ENCODE results near the gene DUSP28.

Gene DUSP28

DNA sequence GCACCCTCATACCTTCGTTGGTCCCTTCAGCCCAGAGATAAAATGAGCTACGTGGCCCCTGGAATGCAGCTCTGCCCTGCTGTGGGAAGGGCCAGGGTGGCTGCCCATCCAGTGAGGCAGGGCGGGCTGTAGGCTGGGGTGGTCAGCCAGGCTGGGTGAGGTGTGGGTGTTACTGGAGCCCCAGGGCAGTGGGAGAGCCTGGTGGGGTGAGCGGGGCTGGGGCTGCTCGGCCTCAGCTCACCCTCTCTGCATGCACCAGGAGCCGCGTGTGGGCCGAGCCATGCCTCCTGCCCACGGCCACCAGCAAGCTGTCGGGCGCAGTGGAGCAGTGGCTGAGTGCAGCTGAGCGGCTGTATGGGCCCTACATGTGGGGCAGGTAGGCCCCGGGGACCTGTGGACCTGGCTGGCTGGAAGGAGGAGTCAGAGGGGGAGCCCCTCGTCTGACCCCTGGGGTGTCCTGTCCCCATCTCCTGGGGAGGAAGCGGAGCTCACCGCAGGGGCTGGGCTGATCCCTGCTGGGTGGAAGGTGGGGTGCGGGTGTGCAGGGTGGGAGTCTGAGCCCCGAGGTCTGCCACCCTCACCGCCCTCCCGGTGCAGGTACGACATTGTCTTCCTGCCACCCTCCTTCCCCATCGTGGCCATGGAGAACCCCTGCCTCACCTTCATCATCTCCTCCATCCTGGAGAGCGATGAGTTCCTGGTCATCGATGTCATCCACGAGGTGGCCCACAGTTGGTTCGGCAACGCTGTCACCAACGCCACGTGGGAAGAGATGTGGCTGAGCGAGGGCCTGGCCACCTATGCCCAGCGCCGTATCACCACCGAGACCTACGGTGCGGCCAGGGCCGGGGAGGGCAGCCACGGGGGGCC lies 13.6 kb downstream of the DUSP28 start:
- DNase-seq: no peak

DNA sequence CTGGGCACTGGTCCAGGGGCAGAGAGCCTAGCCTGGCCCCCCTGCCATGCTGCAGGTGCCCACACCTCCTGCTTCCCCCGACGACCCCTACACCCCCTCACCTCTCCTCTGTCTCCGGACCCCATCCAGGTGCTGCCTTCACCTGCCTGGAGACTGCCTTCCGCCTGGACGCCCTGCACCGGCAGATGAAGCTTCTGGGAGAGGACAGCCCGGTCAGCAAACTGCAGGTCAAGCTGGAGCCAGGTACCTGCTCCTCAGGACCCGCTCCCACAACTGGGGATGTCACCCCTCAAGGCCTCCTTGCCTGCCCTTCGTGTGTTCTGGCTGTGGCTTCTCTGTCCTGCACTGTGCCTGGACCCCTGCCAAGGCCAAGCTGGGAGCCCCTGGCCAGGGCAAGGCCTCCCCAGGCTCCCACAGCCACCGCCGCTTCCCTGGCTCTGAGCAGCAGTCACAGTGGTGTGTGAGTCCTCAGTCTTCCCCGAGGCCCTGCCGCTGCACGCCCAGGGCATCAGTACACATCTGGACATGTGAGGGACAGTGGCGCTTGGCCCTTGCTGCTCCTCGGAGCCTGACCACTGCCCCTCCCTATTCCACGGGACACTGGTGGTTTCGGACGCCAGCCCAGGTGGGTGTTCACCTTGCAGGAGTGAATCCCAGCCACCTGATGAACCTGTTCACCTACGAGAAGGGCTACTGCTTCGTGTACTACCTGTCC lies 14.4 kb downstream of the DUSP28 start:
- no peak for DNase-seq

DNA sequence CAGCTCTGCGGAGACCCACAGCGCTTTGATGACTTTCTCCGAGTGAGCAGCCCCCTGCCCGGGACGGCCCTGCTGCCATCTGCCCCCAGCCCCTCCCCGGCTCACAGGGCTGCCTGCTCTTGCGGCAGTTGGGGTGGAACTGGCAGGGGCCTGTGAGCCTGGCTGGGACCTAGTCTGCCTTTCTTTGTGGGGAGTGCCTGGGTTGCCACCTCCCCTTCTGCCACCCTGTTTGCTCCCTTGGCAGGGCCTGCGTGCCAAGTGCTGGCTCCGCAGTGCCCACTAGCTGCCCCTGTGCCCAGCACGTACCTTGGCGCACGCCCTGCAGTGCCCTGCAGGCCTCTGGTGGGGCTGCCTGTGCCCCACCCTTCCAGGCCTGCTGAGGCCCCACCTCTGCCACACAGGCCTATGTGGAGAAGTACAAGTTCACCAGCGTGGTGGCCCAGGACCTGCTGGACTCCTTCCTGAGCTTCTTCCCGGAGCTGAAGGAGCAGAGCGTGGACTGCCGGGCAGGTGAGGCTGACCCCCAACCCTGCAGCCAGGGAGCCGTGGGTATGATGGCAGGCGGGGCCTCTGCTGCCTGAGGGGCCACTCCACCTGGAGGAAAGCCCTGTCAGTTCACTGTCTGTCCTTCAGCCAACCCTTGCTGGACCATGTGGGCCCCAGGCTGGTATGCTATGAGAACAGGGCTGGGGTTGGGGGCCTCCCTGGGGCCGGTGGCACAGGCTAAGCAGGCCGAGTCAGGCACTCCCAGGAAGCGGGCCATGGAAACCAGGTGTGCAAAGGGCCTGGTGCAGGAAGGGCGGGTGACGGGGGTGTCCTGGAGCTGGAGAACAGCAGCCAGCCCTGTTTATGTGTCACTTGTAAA lies 15.2 kb downstream of the DUSP28 start:
- DNase-seq: no peak

DNA sequence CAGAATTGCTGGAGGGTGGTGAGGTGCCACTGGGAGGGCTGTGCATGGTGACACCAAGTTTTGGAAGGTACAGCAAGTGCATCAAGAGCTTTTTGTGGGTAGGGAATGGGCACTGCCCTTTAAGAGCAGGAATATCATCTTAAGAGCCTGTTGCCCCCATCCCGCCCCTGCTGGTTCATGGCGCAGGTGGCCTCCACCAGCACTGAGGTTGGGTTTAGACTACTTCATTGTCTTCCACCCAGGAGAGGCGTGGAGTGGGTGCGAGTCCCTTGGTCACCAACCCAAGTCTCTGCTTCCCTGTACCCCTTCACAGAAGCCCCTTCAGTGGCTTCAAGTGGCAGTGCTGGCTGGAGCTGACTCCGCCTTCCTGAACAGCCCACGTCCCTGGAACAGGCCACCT lies 15.9 kb downstream of the DUSP28 start:
- DNase-seq: no peak

DNA sequence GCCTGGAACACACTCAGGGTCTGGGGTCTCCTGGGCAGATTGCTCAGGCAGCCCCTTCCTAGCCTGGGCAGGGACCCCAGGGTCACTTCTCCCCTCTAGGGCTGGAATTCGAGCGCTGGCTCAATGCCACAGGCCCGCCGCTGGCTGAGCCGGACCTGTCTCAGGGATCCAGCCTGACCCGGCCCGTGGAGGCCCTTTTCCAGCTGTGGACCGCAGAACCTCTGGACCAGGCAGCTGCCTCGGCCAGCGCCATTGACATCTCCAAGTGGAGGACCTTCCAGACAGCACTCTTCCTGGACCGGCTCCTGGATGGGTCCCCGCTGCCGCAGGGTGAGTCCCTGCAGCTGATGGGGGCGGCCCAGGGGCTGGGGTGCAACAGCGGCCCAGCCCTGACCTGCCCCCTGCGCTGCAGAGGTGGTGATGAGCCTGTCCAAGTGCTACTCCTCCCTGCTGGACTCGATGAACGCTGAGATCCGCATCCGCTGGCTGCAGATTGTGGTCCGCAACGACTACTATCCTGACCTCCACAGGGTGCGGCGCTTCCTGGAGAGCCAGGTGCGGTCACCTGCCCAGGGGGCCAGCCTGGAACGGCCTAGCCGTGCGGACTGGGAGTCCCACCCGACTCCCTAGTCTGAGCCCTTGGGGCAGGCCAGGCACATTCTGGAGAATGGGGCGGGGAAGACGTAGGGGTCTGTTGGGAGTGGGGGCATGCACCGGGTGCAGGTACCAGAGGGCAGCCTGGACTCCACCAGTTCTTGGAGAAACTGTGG lies 16.5 kb downstream of the DUSP28 start:
- no peak for DNase-seq

DNA sequence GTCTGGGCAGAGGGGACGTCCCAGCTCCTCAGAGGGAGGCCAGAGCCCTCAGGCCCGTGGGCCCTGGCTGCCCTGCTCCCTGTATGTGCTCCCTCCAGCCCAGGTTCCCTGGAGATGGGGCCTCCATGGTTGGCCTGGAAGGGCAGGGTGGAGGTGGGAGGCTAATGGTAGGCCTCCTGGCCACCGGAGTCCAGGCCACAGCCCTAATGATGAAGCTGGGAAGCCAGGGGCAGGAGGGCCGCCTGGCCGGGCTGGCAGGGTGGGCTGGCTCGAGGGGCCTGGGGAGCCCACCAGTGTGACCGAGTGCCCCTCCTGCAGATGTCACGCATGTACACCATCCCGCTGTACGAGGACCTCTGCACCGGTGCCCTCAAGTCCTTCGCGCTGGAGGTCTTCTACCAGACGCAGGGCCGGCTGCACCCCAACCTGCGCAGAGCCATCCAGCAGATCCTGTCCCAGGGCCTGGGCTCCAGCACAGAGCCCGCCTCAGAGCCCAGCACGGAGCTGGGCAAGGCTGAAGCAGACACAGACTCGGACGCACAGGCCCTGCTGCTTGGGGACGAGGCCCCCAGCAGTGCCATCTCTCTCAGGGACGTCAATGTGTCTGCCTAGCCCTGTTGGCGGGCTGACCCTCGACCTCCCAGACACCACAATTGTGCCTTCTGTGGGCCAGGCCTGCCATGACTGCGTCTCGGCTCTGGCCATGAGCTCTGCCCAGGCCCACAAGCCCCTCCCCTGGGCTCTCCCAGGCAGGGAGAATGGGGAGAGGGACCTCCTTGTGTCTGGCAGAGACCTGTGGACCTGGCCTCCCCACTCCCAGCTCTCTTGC lies 17.3 kb downstream of the DUSP28 start:
- no peak for DNase-seq

DNA sequence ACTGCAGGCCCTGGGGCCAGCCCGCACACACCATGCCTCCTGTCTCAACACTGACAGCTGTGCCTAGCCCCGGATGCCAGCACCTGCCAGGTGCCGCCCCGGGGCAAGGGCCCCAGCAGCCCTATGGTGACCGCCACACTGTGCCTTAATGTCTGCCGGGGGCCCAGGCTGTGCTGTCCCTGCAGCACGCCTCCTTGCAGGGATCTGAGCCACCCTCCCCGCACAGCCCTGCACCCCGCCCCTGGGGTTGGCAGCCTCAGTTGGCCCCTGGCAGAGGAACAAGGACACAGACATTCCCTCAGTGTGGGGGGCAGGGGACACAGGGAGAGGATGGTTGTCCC lies 17.9 kb downstream of the DUSP28 start:
- no peak for DNase-seq

DNA sequence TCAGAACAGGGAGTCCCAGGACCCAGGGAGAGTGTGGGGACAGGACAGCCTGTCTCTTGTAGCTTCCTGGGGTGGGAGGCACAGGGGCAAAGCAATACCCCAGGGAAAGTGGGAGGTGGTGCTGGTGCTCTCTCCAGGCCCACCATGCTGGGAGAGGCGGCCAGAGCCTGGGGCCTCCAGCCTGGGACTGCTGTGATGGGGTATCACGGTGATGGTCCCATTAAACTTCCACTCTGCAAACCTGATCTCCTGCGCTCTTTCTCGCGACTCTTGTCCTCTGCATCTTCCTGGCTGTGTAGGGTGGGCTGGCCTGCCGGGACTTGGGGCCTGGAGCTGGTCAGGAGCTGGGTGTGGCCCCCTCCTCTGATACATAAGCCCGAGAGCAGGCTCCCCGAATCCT lies 18.3 kb downstream of the DUSP28 start:
- DNase-seq: no peak

DNA sequence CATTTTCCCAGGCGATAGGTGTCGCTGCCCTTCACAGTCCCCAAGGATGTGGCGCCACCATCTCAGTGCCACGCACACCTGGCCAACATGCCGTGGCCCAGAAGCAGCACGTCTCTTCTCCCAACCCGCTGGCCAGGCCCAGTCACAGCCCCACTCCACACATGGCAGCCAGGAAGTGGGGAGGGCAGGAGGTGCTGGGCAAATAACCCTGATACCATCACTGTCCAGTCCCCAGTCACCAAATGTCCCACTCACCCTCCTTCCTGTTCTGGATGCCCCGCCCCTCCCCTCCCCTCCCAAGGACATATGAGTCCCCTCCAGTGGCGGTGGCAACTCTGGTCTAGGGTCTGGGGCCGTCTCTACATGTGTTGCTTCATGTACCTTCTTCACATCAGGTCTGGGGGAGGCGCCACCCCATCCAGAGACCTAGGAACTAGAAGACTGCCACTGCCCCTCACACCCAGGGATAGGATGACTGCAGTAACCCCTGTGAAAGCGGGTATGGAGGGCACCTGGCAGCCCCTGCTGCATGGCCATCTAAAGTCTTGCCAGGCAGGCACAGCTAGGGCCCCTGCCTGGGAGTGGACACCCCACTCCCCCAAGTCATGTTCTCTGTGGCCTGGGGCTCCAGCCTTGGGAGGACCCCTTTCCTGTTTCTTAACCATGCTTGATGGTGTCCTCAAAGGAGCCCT lies 19.1 kb downstream of the DUSP28 start:
- no peak for DNase-seq

DNA sequence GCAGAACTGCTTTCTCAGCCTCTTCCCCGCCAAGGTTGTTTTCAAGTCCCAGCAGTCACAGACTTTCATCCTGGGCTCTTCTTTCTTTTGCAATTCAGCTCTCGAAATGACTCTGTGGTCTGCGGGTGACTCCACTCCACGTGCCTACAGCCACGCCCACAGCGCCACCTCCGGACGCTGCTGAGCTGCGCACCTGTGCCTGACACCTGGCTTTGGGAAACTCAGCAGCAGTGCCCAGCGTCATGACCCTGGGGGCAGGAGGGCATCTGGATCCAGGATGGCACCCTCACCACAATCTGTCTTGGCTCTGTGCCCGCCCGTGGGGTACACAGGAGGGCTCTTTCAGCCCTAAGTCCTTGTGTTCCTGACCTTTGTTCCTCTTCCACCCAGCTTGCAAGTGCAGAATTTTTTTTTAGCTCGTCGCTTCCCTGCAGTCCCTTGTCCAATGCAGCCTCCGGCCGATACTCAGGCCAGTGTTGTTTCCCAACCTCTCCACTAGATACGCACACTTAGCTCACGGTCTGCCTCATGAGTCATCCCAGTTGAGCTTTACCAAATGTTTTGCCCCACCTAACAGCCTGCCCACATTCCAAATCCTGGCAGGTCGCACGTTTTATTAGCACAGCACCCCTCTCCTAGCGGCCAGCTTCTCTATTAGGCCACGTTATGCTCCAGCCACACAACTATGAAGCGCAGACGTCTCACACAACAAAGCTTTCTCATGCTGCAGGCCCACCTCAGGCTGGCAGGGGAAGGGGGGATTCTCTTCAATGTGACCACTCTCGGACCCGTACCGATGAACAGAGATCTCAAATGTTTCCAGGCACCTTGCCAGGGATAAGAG lies 19.8 kb downstream of the DUSP28 start:
- peak; percentile 32 for DNase-seq

DNA sequence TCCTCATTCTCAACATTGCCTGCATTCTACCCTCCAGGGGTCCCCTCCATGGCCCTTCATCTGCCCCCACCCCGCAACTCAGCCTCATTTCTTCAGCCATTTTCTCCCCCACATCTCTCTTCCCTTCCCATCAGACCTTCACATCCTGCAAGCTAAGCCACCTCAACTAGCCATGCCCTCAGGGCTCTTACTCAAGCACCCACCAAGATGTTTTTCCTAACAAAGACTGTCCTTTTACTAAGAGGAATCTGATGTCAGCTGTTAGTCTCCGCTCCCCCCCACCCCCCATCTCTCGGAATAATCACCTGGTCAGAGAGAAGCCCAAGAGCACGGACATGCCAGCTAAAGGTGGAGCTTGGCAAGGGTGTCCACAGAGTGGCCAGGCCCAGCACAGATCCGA lies 21.7 kb downstream of the DUSP28 start:
- DNase-seq: no peak

DNA sequence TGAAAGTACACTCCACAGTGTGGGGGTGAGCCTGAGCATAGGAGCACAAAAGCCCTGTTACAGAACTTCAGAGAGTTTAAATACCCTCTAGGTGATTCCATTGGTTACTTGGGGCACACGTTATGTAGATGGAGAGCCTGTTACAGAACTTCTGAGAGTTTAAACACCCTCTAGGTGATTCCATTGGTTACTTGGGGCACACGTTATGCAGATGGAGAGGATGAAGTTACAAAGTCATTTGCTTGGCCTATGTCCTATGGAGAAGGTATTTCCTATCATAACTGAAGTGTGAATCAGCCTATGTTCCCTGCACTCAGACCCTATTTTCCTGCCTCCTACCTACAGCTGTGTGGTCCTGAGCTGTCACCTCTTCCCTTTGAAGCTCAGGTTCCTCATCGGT lies 22.6 kb downstream of the DUSP28 start:
- DNase-seq: no peak

DNA sequence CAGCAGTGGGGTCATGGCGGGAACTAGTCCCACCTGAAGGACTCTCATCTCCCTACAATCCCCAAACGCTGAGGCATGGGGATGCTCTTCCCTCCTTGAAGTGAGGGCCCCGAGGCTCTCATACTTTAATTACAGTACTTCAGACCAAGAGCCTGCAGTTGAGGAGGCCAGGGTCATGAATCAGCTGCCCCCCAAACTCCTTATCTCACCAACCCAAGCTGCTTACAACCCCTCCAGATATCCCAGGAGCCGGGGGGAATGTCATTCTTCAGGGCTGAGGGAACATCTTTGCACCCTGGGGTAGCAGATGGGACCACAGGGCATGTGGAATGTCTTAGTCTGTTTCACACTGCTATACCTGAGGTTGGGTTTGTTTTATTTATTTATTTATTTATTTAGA lies 23.6 kb downstream of the DUSP28 start:
- no peak for DNase-seq

DNA sequence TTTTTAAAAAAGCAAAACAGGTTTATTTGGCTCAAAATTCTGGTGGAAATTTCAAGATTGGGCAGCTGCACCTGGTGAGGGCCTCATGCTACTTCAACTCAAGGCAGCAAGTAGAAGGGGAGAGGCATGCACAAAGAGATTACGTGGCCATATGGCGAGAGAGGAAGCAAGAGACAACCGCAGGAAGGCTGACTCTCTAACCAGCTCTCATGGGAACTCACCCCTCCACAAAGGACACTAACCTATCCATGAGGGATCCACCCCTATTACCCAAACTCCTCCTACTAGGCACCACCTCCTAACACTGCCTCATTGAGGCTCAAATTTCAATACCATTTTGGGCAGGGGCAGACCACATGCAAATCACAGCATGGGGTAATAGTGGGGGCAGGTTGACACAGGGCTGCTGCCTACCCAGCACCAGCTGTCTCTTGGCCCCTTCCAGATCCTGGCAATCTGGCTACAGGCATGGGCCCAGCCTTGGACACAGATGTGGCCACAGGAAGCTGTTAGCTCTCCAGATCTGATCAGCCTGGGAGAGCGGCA lies 24.4 kb downstream of the DUSP28 start:
- no peak for DNase-seq

DNA sequence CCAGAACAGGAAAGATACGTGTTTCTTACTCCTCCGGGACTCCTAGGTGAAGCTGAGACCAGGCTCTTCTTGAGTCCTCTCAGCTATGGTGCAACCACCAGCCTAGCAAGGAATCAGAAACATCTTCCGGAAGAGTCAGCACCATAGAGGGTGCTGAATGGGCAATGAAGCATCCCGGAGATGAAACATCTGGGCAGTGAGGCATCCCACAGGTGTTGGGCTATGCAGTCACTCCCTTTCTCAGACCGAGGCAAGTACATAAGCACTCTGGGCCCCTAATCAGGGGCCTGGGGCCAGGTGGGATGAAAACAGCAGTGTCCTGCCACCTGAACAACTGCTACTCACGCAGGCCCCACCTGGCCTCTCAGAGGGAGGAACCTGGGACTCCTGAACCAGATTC lies 24.9 kb downstream of the DUSP28 start:
- DNase-seq: no peak

DNA sequence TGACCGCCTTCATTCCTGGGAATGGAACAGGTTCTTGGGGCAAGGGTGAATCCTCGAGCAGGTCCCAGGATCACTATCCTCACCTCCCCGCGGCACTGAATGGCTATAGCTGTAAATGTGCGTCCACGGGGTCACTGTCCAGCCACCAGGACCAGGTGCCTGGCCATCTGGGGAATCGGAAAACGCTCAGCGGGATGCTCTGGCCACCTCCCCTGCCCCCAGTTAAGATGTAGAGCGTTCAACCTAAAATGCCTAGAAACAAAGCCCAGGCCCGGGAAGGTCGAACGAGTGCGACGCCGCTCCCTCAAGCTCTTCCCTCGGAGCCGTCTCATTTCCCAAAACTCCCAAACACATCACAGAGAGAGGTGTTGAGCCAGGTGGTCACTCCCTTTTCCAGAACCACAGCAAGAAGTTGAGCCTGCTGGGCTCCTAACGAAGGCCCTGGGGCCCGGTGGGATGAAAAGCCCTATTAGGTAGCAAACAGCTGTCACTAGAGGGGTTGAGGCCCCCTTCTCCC lies 25.6 kb downstream of the DUSP28 start:
- no peak for DNase-seq

DNA sequence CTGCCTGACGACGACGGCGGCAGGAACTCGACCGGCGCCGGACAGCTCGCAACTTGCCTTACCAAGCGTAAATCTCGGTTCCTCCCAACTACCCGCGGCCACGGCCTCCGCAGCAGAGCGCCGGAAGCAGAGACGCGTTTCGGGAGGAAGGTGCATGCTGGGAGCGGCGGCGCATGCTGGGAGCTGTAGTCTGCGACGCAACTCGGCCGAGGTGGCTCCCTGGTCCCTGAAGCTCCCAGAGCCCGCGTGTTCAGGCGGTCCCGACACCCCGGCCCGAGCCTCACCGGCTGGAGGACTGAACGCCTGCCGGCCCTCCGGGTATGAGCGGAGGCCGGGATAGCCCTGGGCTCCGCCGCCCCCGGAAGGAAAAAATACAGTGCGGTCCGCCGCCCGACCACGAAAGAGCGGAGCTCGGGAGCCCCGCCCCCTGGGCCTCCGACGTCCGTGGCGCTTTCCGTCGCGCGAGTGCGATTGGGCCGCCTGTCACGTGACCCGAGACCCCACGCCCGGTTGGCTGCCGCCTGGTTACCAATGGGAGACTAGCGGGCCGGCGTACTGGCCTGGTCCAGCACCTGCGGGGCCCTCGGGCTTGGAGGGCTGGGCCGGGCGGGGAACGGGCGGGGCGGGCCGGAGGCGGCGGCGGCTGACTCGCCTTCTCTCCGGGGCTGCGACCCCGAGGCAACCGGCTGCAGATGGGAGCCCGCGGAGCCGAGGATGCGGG lies 26.2 kb downstream of the DUSP28 start, which contains the start of gene CAPN10:
CAPN10 (plus strand) TSS at position 537 of the 721 bp plus-strand sequence; CDS start at position 715, 178 bp downstream.
- peak; percentile 95 for DNase-seq

DNA sequence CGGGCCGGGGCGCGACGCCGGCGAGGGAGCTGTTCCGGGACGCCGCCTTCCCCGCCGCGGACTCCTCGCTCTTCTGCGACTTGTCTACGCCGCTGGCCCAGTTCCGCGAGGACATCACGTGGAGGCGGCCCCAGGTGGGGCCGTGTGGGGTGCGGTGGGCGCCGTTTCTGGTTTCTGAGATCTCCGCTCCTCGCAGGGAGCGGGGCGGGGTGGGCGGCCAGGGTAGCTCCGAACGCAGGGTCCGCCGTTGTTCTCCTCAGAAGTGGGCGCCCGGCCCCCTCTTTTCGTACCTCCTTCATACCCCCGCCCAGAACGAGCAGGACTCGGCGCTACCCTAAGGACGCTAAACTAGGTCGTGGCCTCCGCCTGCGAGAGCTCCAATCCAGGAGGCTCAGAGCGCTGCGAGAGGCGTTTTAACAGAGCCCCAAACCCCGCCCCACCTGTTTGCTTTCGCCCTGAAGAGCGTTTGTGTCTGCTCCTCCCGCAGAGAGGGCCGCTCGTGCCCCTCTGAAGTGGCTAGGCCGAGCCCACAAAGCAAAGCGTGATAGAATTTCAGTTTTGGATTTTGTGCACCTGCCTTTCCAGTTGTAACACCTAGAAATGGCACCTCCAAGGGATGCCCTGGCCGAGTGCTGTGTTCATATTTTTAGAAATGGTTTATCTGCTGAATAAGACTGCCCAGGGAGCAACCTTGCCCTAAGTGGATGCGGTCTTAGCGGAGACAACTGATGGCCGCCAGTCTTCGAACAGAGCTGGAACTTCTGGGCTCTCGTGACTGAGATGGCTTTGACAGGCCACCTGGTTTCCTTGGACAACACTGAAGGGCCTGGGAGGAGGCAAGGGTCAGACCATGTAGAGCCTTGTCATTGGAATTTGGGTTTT lies 27.0 kb downstream of the DUSP28 start:
- DNase-seq: peak; percentile 73

Data from NCI-H510A (cell line).